GM19467 (cell line): ENCODE data around the gene PTBP1.
"Not testable (repeated sequence)": the region's sequence is repeated elsewhere in the genome, so short reads cannot be mapped to it uniquely, and the experiment has no call there.

Source experiments
- ATAC-seq: cut with Tn5 transposase; IDR thresholded peaks from one replicate; pipeline ENCODE4 v1.9.1; 2021; ENCODE audit warnings: mild to moderate bottlenecking, moderate library complexity; ENCODE audit not compliant: unreplicated experiment

Gene PTBP1

DNA sequence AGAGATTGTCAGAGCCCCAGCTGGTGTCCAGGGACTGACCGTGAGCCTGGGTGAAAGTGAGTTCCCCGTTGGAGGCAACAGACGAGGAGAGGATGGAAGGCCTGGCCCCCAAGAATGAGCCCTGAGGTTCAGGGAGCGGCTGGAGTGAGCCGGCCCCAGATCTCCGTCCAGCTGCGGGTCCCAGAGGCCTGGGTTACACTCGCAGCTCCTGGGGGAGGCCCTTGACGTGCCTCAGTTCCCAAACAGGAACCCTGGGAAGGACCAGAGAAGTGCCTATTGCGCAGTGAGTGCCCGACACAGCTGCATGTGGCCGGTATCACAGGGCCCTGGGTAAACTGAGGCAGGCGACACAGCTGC lies 53.7 kb downstream of the PTBP1 start:
- no peak for ATAC-seq

DNA sequence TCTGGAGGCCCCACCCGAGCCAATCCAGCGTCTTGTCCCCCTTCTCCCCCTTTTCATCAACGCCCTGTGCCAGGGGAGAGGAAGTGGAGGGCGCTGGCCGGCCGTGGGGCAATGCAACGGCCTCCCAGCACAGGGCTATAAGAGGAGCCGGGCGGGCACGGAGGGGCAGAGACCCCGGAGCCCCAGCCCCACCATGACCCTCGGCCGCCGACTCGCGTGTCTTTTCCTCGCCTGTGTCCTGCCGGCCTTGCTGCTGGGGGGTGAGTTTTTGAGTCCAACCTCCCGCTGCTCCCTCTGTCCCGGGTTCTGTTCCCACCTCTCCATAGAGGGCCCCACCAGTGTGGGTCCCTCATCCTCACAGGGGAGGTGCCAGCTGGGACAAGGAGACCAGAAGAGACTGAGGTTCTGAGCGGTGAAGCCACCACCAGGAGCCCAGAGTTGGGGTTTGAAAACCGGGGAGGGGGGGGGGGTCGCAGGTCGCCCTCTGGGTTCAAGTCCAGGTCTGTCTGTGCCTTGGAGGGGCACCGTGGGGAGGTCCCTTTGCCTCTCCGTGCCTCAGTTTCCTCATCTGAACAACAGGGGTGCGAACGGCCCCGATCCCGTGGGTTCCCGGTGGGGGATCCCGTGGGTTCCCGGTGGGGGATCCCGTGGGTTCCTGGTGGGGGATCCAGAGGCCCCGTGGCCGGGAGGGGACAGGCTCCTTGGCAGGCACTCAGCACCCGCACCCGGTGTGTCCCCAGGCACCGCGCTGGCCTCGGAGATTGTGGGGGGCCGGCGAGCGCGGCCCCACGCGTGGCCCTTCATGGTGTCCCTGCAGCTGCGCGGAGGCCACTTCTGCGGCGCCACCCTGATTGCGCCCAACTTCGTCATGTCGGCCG lies 55.1 kb downstream of the PTBP1 start, which contains the start of gene ELANE:
Gene ELANE, plus strand, starts transcription at position 168 of the 878 bp plus-strand sequence. Its CDS starts 26 bp downstream, at position 194.
- ATAC-seq, result no peak

GRCh38 chr19:853014-853585 lies 55.8 kb downstream of the PTBP1 start:
- no peak for ATAC-seq

DNA sequence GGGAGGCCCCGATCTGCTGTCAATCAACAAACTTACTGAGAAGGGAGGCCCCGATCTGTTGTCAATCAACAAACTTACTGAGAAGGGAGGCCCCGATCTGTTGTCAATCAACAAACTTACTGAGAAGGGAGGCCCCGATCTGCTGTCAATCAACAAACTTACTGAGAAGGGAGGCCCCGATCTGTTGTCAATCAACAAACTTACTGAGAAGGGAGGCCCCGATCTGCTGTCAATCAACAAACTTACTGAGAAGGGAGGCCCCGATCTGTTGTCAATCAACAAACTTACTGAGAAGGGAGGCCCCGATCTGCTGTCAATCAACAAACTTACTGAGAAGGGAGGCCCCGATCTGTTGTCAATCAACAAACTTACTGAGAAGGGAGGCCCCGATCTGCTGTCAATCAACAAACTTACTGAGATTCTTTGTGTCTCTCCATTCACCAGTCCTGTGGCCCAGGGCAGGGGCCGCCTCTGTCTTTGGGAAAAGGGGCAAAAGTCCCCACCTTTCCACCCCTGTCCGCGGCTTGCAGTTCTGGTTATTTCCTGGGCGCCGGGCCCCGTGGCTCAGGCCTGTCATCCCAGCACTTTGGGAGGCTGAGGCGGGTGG lies 56.5 kb downstream of the PTBP1 start:
- not testable (repeated sequence) for ATAC-seq

GRCh38 chr19:854549-854948 lies 57.3 kb downstream of the PTBP1 start:
- no peak for ATAC-seq

- ATAC-seq, result no peak
Measured at GRCh38 chr19:855142-855541, 57.9 kb downstream of the PTBP1 start.

GRCh38 chr19:855566-856120 lies 58.4 kb downstream of the PTBP1 start:
- ATAC-seq, result no peak

DNA sequence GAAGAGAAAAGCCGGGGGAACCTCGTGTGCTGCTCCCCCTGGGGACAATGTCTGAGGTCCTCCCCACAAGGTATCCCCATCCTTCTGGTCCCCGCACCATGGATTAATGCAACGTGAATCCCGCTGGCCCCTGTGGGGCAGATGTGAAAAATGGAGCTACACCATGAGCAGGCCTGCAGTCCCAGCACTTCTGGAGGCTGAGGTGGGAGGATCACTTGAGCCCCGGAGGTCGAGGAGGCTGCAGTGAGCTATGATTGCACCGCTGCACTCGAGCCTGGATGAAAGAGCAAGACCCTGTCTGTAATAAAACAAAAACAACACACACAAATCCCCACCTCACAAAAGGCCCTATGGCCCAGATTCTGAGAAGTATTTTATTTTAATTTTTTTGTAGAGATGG lies 61.0 kb downstream of the PTBP1 start:
- no peak for ATAC-seq

DNA sequence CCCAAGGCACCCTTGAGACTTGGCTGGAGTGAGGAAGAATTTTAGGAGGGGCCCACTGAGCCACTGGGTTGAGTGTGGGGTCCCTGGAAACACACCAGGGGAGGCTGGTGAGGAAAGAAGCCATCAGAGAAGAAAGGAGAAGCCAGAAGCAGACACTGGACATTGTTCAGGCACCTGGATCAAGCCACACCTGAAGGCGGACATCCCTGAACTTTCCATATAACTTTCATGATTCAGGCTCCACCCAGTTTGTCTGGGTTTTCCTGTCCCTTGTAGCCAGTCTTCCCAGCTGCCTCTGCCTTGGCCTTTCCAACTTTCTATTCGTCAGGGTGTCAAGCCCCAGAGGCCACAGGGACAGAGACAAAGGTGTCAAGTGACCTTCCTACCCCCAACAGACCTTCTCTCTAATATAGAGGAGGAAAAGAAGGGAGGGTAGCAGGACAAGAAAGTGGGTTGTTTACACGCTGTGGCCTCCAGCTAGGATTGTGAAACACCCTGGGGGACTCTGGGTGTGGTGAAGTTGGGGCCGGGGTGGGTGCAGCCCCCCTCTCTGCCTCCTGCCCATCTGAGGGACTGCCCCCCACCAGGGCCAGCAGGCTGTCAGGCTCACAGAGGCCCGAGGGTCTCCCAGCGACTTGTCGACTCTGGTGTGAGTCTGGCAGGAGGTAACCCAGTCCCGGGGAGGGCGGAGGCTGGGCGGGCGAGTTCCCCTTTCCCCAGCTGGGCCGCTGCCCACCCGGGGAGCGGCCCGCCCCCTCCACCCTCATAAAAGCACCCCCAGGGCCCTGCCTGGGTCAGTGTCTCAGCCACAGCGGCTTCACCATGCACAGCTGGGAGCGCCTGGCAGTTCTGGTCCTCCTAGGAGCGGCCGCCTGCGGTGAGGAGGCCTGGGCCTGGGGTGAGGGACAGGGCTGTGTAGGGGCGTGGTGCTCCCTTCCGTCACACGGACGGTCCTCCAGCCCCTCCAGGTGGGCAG lies 61.9 kb downstream of the PTBP1 start, which contains the start of gene CFD:
Gene CFD, plus strand, starts transcription at position 797 of the 976 bp plus-strand sequence. Its CDS starts 26 bp downstream, at position 823.
- ATAC-seq, result no peak

DNA sequence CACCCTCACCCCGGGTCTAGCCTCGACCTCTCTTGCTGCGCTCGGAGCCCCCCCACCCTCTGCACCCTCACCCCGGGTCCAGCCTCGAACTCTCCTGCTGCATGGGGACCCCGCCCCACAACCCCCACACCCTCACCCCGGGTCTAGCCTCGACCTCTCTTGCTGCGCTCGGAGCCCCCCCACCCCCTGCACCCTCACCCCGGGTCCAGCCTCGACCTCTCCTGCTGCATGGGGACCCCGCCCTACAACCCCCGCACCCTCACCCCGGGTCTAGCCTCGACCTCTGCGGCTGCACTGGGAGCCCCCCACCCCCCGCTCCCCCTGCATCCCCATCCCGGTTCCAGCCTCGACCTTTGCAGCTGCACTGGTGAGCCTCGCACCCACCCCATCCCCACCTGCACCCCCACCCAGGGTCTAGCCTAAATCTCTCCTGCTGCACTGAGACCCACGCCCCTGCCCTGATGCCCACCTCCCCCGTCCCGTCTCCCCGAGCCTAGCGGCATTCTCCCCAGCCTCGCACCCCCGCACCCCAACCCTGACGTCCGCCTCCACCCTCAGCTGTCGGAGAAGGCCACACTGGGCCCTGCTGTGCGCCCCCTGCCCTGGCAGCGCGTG lies 64.0 kb downstream of the PTBP1 start:
- ATAC-seq, result no peak
